ENCODE data around the gene RBFA.

Gene RBFA

DNA sequence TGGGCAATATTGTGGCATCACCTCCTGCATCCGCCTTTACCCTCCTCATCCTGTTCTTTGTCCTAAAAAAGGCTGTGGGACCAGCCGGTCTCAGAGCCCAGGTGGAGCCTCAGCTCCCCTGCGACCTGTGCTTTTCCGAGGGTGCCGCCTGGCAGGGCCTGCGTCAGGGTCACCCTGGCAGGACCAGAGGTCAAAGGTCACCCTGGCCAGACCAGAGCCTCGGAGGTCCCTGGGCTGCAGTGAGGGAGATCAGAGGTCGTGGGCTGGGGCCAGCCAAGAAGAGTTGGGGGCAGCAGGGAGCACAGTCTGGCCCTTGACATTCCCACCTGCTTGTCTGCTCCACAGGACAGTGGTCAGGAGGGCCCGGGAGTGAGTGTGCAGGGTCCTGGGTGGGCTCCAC is 31.5 kb downstream of the RBFA start:
- H3K4me3 ChIP-seq (ENCODE audit: low read length): no peak overlapping the region
- H3K9ac ChIP-seq (ENCODE audit: low read length): no peak overlapping the region
- H3K4me1 ChIP-seq (ENCODE audit: control insufficient read depth, insufficient read depth, low read length): no peaks in the 10 kb centered on the region
- no peaks in the 10 kb centered on the region for H3K36me3 ChIP-seq (ENCODE audit: control insufficient read depth, insufficient read depth, low read length)
- no peak overlapping the region for H3K27ac ChIP-seq (ENCODE audit: low read depth, low read length)
- H3K27me3 ChIP-seq (ENCODE audit: control insufficient read depth, insufficient read depth, low read length): no peaks in the 10 kb centered on the region

DNA sequence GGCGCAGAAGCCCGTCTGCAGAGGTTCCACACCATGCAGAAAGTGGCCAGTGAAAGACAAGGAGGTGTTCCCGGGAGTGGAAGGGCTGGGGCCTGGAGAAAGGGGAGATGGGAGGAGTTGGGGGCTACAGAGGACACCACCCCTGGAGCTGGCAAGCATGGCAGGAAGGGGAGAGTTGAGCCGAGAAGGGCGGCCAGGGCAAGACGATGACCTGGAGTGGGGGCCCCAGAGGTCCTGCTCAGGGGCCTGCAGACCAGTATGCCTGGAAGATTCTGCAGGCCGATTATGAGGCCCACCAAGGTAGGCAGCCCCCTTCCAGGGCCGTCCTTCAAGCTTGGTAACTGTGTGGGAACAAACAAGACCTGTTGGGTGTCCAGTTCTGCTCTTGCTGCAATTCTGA is 33.1 kb downstream of the RBFA start:
- Histone ChIP-seq H3K27me3 (ENCODE audit: control insufficient read depth, insufficient read depth, low read length) (no peaks in the 10 kb centered on the region), H3K9ac (ENCODE audit: low read length) (no peak overlapping the region), H3K4me1 (ENCODE audit: control insufficient read depth, insufficient read depth, low read length) (no peaks in the 10 kb centered on the region), H3K36me3 (ENCODE audit: control insufficient read depth, insufficient read depth, low read length) (no peaks in the 10 kb centered on the region), H3K27ac (ENCODE audit: low read depth, low read length) (no peak overlapping the region), H3K4me3 (ENCODE audit: low read length) (no peak overlapping the region)

DNA sequence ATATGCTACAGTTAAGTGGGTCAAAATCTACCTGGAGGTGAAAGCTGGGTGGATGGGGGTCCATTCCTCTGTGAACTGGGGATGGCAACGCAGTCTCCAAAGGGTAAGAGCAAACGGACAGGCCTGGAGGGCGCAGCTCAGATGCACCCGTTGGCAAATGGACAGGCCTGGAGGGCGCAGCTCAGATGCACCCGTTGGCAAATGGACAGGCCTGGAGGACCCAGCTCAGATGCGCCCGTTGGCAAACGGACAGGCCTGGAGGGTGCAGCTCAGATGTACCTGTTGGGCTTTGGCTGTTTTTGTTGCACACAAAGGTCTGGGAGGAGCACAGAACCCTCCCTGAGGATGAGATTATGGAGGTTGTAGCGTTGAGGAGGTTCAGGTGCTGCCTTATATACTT is 33.7 kb downstream of the RBFA start:
- Histone ChIP-seq H3K27ac (ENCODE audit: low read depth, low read length) (no peak overlapping the region), H3K4me3 (ENCODE audit: low read length) (no peak overlapping the region), H3K9ac (ENCODE audit: low read length) (no peak overlapping the region), H3K36me3 (ENCODE audit: control insufficient read depth, insufficient read depth, low read length) (no peaks in the 10 kb centered on the region), H3K27me3 (ENCODE audit: control insufficient read depth, insufficient read depth, low read length) (no peaks in the 10 kb centered on the region), H3K4me1 (ENCODE audit: control insufficient read depth, insufficient read depth, low read length) (no peaks in the 10 kb centered on the region)

DNA sequence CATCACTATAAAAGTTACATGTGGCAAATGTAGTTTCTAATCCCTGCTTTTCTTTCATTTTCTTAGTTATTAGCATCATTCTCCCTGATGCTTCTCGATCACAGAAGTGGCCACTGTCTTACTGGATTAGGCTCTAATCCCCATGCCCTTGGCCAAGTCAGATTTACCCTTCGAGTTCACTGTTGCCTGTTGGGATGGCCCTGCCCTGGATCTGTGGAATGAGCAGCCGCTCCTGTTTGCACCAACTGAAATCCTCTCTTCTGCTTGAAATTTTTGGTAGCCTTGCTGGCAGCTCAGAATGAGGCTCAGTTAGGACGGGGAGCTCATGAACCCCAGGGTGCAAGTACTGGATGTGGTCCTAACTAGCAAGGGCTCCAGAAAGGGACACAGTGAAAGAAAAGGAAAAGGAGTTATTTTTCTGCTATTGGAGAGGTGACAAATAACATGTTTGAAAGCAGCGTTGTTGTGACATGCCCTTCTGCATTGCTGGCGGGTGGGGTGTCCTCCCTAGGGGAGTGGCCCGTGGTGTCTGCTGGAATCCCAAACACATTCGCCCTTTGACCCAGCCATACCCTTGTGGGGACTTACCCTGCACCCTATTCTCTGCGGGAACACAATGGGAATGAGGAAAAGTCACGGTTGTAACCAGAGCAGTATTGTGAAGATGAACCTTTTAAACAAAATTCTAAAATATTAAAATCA is 34.5 kb downstream of the RBFA start:
- Histone ChIP-seq H3K27me3 (ENCODE audit: control insufficient read depth, insufficient read depth, low read length) (no peaks in the 10 kb centered on the region), H3K9ac (ENCODE audit: low read length) (no peak overlapping the region), H3K4me1 (ENCODE audit: control insufficient read depth, insufficient read depth, low read length) (no peaks in the 10 kb centered on the region), H3K4me3 (ENCODE audit: low read length) (no peak overlapping the region), H3K27ac (ENCODE audit: low read depth, low read length) (no peak overlapping the region), H3K36me3 (ENCODE audit: control insufficient read depth, insufficient read depth, low read length) (no peaks in the 10 kb centered on the region)

DNA sequence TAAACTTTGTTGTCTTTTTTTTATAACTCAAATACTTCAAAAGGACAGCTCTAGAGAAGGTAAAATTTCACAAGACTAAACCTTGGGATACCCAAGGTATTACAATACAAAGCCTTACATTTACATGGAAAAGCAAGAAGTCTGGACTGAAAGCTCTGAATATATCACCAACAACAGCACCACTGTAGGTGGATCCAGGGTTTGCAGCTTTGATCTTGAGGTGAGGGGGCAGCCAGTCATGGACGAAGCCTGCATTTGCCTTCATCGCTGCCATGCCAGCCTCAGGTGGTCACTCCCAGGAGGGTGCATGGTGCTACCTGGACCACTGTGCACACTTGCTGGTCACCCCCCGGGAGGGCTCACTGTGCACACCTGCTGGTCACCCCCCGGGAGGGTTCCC is 36.6 kb downstream of the RBFA start:
- Histone ChIP-seq H3K27me3 (ENCODE audit: control insufficient read depth, insufficient read depth, low read length) (no peaks in the 10 kb centered on the region), H3K9ac (ENCODE audit: low read length) (no peak overlapping the region), H3K36me3 (ENCODE audit: control insufficient read depth, insufficient read depth, low read length) (no peaks in the 10 kb centered on the region), H3K27ac (ENCODE audit: low read depth, low read length) (no peak overlapping the region), H3K4me3 (ENCODE audit: low read length) (no peak overlapping the region), H3K4me1 (ENCODE audit: control insufficient read depth, insufficient read depth, low read length) (no peaks in the 10 kb centered on the region)

DNA sequence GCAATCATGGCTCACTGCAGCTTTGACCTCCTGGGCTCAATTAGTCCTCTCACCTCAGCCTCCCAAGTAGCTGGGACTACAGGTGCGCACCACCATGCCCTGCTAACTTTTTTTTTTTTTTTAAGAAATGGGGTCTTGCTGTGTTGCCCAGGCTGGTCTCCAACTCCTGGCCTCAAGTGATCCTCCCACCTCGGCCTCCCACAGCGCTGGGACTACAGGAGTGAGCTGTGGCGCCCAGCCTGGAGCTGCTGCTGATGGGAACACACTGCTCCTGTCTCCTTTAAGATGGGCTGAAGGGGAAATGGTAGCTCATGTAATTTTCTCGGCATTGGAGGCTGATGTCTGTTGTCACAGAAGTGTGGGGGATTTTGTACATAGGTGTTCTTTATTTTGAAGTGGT is 39.9 kb downstream of the RBFA start:
- no peak overlapping the region for H3K27ac ChIP-seq (ENCODE audit: low read depth, low read length)
- H3K4me1 ChIP-seq (ENCODE audit: control insufficient read depth, insufficient read depth, low read length): no peaks in the 10 kb centered on the region
- no peaks in the 10 kb centered on the region for H3K36me3 ChIP-seq (ENCODE audit: control insufficient read depth, insufficient read depth, low read length)
- no peaks in the 10 kb centered on the region for H3K27me3 ChIP-seq (ENCODE audit: control insufficient read depth, insufficient read depth, low read length)
- H3K9ac ChIP-seq (ENCODE audit: low read length): no peak overlapping the region
- H3K4me3 ChIP-seq (ENCODE audit: low read length): no peak overlapping the region

DNA sequence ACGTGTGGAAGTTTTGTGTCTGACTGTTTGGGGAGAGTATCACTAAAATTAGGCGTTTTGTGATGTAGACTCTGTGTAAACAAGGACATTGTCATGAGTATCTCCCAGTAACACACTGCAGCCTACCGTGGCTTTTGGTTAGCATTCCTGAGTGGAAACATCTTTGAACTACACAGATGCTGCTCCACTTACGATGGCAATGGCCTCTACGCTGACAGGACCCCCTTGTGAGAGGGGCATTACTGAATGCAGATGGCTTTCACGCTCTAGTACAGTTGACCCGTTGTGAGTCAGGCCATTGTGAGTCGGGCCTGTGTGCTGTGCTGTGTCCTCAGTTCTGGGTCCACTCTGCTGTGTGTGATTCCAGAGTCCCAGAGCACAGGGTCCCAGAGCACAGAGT is 40.5 kb downstream of the RBFA start:
- Histone ChIP-seq H3K9ac (ENCODE audit: low read length) (no peak overlapping the region), H3K4me3 (ENCODE audit: low read length) (no peak overlapping the region), H3K27me3 (ENCODE audit: control insufficient read depth, insufficient read depth, low read length) (no peaks in the 10 kb centered on the region), H3K4me1 (ENCODE audit: control insufficient read depth, insufficient read depth, low read length) (no peaks in the 10 kb centered on the region), H3K36me3 (ENCODE audit: control insufficient read depth, insufficient read depth, low read length) (no peaks in the 10 kb centered on the region), H3K27ac (ENCODE audit: low read depth, low read length) (no peak overlapping the region)

DNA sequence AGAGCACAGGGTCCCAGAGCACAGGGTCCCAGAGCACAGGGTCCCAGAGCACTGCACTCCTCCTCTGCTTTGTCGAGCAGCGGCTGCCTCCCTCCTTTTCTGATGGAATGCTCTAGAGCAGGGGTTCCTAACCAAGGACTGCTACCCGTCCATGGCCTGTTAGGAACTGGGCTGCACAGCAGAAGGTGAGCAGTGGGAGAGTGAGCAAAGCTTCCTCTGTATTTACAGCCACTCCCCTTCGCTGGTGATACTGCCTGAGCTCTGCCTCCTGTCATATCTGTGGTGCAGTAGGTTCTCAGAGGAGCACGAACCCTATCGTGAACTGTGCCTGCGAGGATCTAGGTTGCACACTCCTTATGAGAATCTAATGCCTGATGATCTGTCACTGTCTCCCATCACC is 41.7 kb downstream of the RBFA start:
- H3K9ac ChIP-seq (ENCODE audit: low read length): no peak overlapping the region
- H3K4me3 ChIP-seq (ENCODE audit: low read length): no peak overlapping the region
- no peak overlapping the region for H3K27ac ChIP-seq (ENCODE audit: low read depth, low read length)
- H3K36me3 ChIP-seq (ENCODE audit: control insufficient read depth, insufficient read depth, low read length): no peaks in the 10 kb centered on the region
- no peaks in the 10 kb centered on the region for H3K27me3 ChIP-seq (ENCODE audit: control insufficient read depth, insufficient read depth, low read length)
- no peaks in the 10 kb centered on the region for H3K4me1 ChIP-seq (ENCODE audit: control insufficient read depth, insufficient read depth, low read length)

DNA sequence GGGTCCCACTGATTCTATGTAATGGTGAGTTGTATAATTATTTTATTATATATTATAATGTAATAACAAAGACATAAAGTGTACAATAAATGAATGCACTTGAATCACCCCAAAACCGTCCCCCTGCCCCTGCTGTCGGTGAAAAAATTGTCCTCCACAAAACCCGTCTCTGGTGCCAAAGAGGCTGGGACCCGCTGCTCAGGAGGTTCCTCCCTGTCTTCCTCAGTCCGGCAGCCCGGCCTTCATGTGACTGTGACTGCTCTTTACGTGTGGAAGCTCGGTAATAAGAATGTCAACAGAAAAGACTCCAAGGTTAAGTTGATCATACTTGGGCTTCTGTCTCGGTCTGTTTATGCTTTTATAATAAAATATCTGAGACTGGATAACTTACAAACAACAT is 42.1 kb downstream of the RBFA start:
- H3K9ac ChIP-seq (ENCODE audit: low read length): no peak overlapping the region
- H3K27ac ChIP-seq (ENCODE audit: low read depth, low read length): no peak overlapping the region
- H3K27me3 ChIP-seq (ENCODE audit: control insufficient read depth, insufficient read depth, low read length): no peaks in the 10 kb centered on the region
- no peak overlapping the region for H3K4me3 ChIP-seq (ENCODE audit: low read length)
- no peaks in the 10 kb centered on the region for H3K4me1 ChIP-seq (ENCODE audit: control insufficient read depth, insufficient read depth, low read length)
- H3K36me3 ChIP-seq (ENCODE audit: control insufficient read depth, insufficient read depth, low read length): no peaks in the 10 kb centered on the region

DNA sequence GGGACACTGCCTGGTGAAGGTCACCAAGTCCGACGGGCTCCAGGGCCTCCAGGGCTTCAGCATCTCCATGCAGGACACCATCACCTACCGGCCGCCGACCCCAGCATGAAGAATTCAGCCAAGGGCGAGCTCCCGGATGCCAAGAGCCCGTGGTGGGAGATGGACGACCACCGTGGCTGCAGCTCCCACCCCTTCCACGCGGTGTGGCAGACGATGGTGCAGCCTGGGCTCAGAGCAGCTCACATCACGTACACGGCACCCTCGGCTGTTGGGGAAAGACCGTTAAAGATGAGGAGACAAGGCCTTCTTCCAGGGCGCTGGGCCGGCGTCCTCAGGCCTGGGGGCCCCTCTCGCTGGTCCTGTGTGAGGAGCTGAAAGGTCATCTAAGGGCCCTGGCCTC is 43.6 kb downstream of the RBFA start:
- no peaks in the 10 kb centered on the region for H3K27me3 ChIP-seq (ENCODE audit: control insufficient read depth, insufficient read depth, low read length)
- no peak overlapping the region for H3K9ac ChIP-seq (ENCODE audit: low read length)
- no peaks in the 10 kb centered on the region for H3K4me1 ChIP-seq (ENCODE audit: control insufficient read depth, insufficient read depth, low read length)
- H3K4me3 ChIP-seq (ENCODE audit: low read length): no peak overlapping the region
- H3K27ac ChIP-seq (ENCODE audit: low read depth, low read length): no peak overlapping the region
- no peaks in the 10 kb centered on the region for H3K36me3 ChIP-seq (ENCODE audit: control insufficient read depth, insufficient read depth, low read length)

Measured in rectal smooth muscle tissue (tissue), 1 donor.